Urinary bladder (tissue), 2 donors: ENCODE results near the gene TMEM200A. TPM values are rescaled to one million over a fixed set of nuclear protein-coding genes. Genes with fewer than 3 reads are reported as not detected.

ENCODE experiments used
- polyA plus RNA-seq: library from polyadenylated mRNA; stranded (reverse); fragments of 200-250 nt; gene quantifications from one replicate; pipeline ENCODE4 v1.2.3, GENCODE V29; 2013
- total RNA-seq: library from RNA; depleted of rRNA; stranded (reverse); fragments of >200 nt; gene quantifications from one replicate; pipeline ENCODE4 v1.2.3, GENCODE V29; 2014
- donor health status: healthy.

TMEM200A gene
- total and polyA plus RNA-seq, 2 donors: 9.5 to 24.8 TPM

Other genes starting within 250 kb of the TMEM200A start
- gene SAMD3, start 143.1 kb upstream of the TMEM200A start, total RNA-seq: 6.3 TPM
- gene SAMD3, start 143.1 kb upstream of the TMEM200A start, polyA plus RNA-seq: 0.30 TPM